ENCODE measurements around the gene HDAC5. TPM values are rescaled to one million over a fixed set of nuclear protein-coding genes. Genes with fewer than 3 reads are reported as not detected.

Gene HDAC5
- total and polyA plus RNA-seq, 2 donors from 2014 or later: 25.3 to 35.6 TPM

- Histone ChIP-seq H3K9me3 (ENCODE audit: control insufficient read depth in 2 of 3, insufficient read depth in 1 of 3, low read length in 3 of 3) (no peaks in the 10 kb centered on the region), H3K36me3 (ENCODE audit: control insufficient read depth in 2 of 3, insufficient read depth in 3 of 3, low read length in 3 of 3) (peaks cover 0 to 4% (median 0%) of the 10 kb centered on the region in 3 donors), H3K9ac (ENCODE audit: low read length in 3 of 3) (peak overlapping the region in 1 of 3 donors; percentile 70), H3K27me3 (ENCODE audit: control insufficient read depth, insufficient read depth, low read length) (no peaks in the 10 kb centered on the region), H3K4me3 (ENCODE audit: low read length in 3 of 3) (peak overlapping the region in 1 of 3 donors; percentile 55), H3K4me1 (ENCODE audit: control insufficient read depth in 2 of 3, insufficient read depth in 2 of 3, low read depth in 1 of 3, low read length in 3 of 3) (peaks cover 2 to 52% (median 33%) of the 10 kb centered on the region in 3 donors), H3K27ac (ENCODE audit: low read depth in 2 of 2, low read length in 2 of 2) (peak overlapping the region; percentile 74 to 80)
- DNase-seq (peak in 2 of 5 donors; percentile 80 to 95), FAIRE-seq (no peak)
- intact Hi-C loops (cut with DNase I): no loop called here
- TF ChIP-seq CTCF (IDR thresholded peaks at IDR 0.05; ENCODE audit: borderline replicate concordance, extremely low read depth, insufficient read depth): no peak
Observed at GRCh38 chr17:44108440-44109311, 14.8 kb downstream of the HDAC5 start.

- H3K4me1 ChIP-seq (ENCODE audit: control insufficient read depth in 2 of 3, insufficient read depth in 2 of 3, low read depth in 1 of 3, low read length in 3 of 3): peaks cover under 1 to 38% (median 27%) of the 10 kb centered on the region in 3 donors
Observed at GRCh38 chr17:44106801-44107200, 16.6 kb downstream of the HDAC5 start.

GRCh38 chr17:44105941-44106340 is 17.5 kb downstream of the HDAC5 start:
- TF ChIP-seq CTCF (IDR thresholded peaks at IDR 0.05; ENCODE audit: borderline replicate concordance, extremely low read depth, insufficient read depth): no peak
- Histone ChIP-seq H3K27me3 (ENCODE audit: control insufficient read depth, insufficient read depth, low read length) (no peaks in the 10 kb centered on the region), H3K9ac (ENCODE audit: low read length in 3 of 3) (no peak overlapping the region), H3K27ac (ENCODE audit: low read depth in 2 of 2, low read length in 2 of 2) (no peak overlapping the region), H3K9me3 (ENCODE audit: control insufficient read depth in 2 of 3, insufficient read depth in 1 of 3, low read length in 3 of 3) (no peaks in the 10 kb centered on the region), H3K36me3 (ENCODE audit: control insufficient read depth in 2 of 3, insufficient read depth in 3 of 3, low read length in 3 of 3) (peaks cover 0 to 10% (median 0%) of the 10 kb centered on the region in 3 donors), H3K4me1 (ENCODE audit: control insufficient read depth in 2 of 3, insufficient read depth in 2 of 3, low read depth in 1 of 3, low read length in 3 of 3) (peaks cover 0 to 31% (median 21%) of the 10 kb centered on the region in 3 donors), H3K4me3 (ENCODE audit: low read length in 3 of 3) (no peak overlapping the region)
- FAIRE-seq (no peak), DNase-seq (no peak)
- intact Hi-C loops (cut with DNase I): no loop called here

More at GRCh38 chr17:44106801-44107200, 16.6 kb downstream of the HDAC5 start:
- no peak for DNase-seq
- Histone ChIP-seq H3K27ac (ENCODE audit: low read depth in 2 of 2, low read length in 2 of 2) (no peak overlapping the region), H3K27me3 (ENCODE audit: control insufficient read depth, insufficient read depth, low read length) (no peaks in the 10 kb centered on the region), H3K4me3 (ENCODE audit: low read length in 3 of 3) (no peak overlapping the region), H3K9me3 (ENCODE audit: control insufficient read depth in 2 of 3, insufficient read depth in 1 of 3, low read length in 3 of 3) (no peaks in the 10 kb centered on the region), H3K36me3 (ENCODE audit: control insufficient read depth in 2 of 3, insufficient read depth in 3 of 3, low read length in 3 of 3) (peaks cover 0 to 7% (median 0%) of the 10 kb centered on the region in 3 donors), H3K9ac (ENCODE audit: low read length in 3 of 3) (no peak overlapping the region)
- TF ChIP-seq CTCF (IDR thresholded peaks at IDR 0.05; ENCODE audit: borderline replicate concordance, extremely low read depth, insufficient read depth): no peak
- intact Hi-C loops (cut with DNase I): no loop called here
- no peak for FAIRE-seq

Measured in kidney (tissue), 14 donors.